COLO829 (cell line): ENCODE measurements around the gene CAMK1D.
A peak's percentile ranks its signal among the peaks of the same experiment; 100 is the strongest.
"Not testable (repeated sequence)": the region's sequence is repeated elsewhere in the genome, so short reads cannot be mapped to it uniquely, and the experiment has no call there.

Experiments
- DNase-seq: peaks from one replicate; pipeline ENCODE4 v3.0.0; 2012; ENCODE audit warnings: low spot score

Gene CAMK1D

DNA sequence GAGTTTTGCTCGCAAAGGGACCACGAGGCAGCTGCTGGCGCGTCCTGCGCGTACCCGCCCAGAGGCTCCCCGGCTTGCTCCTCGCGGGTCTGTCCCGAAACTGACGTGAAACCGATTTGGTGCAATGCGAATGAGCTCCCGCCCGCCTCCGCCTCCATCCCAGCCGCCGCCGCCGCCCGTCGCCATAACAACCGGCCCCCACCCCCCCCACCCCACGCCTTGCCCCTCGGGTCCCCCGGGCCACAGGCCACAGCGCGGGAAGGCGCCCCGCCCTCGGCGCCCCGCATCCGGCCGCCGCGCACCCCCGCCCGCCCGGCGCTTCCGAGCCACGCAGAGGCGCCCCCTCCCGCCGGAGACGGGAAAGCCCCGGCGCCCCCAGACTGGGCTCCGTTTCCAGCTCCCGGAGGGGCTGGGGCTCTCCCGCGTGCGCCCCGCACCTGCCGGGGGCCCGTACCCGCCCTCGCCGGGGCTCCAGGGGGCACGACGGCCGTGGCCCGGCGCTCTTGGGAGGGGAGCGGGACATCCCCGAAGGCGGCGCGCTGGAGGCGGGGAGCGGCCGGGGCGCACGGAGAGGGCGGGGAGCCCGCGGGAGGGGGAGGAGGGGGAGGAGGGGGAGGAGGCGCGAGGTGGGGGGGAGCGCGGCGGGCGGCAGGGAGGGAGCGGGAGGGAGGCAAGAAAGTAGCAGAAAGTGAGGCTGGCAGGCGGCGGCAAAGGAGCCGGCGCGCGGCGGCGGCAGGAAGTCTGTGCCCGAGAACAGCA, at the start of gene CAMK1D:
CAMK1D (plus strand) TSS at position 678 of the 759 bp plus-strand sequence.
- no peak for DNase-seq

GRCh38 chr10:12301036-12301435, 48.3 kb upstream of the CAMK1D start:
- DNase-seq = not testable (repeated sequence)

DNA sequence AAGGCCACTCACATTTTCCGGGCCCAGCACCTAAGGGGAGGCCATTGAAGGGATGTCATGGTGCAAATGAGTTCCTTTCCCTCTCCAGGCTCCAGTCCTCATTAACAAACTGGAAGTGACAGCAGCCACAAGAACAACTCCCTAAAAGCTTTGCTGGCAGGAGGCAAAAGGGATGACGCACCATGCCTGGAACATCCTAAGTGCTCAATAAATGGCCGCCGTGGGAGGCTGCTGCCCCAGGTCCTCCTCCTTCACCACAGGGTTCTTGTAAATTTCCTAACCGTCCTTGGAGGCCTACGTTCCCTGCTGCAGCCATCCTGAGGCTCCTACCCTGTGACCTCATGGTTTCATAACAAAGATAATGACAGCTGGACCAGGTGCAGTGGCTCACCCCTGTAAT, 41.3 kb upstream of the CAMK1D start:
- DNase-seq = no peak

DNA sequence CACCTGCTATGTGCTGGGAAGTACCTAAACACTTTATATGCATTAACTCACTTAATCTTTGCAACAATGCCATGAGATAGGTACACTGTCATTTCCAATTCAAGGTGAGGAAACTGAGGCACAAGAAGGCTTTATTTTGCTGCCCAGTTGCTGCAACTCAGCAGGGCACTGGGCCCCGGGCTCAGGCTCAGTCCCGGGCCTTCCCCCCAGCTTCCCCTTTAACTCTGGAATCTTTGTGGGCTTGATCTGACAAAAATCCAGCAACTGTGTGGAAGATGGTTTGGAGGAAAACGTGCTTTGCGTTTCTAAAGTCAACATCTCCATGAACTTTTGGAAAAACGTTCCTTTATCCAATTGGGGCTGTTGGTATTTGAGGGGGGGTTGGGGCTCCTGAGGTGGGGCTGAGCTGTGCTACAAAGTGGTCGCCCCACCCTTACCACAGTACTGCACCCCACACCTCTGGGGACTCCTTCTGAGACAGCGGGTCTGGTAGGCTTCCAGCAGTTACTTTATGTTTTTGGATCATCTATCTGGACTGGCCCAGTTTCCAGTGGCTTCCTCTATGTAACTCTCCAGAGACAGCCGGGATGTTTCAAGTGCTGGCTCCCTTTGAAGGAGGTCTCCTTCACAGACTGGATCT, 40.5 kb upstream of the CAMK1D start:
- no peak for DNase-seq

- not testable (repeated sequence) for DNase-seq
Measured at GRCh38 chr10:12309783-12310182, 39.6 kb upstream of the CAMK1D start.

GRCh38 chr10:12314836-12315235, 34.5 kb upstream of the CAMK1D start:
- no peak for DNase-seq

DNA sequence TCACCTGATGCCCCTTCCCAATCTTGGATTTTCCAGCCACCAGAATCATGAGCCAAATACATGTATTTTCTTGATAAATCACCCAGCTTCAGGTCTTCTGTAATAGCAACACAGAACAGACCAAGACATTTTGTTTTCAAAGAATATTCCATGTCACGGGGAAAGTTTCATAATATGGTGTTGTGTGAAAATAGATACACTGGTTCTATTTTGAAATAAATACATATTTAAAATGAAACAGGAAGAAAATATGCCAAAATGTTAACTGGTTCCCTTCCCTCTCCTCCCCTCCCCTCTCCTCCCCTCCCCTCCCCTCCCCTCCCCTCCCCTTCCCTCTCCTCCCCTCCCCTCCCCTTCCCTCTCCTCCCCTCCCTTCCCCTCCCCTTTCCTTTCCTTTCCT, 30.3 kb upstream of the CAMK1D start:
- DNase-seq = no peak

DNA sequence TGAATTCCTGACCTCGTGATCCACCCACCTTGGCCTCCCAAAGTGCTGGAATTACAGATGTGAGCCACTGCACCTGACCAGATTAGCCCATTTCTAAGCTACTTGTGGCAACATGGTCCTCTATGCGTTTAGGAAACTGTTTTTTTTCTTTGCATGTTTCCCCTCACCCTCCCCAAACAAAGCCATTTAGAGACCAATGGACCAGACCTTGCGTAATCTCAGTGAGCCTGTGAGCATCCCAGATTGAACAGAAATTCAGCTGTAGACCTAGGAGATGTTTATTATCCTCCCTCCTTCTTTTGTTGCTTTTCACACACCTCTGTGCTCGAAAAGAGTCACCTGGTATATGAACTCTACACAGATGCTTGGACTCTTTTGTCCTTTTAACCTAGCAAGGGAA, 28.5 kb upstream of the CAMK1D start:
- DNase-seq = no peak

DNA sequence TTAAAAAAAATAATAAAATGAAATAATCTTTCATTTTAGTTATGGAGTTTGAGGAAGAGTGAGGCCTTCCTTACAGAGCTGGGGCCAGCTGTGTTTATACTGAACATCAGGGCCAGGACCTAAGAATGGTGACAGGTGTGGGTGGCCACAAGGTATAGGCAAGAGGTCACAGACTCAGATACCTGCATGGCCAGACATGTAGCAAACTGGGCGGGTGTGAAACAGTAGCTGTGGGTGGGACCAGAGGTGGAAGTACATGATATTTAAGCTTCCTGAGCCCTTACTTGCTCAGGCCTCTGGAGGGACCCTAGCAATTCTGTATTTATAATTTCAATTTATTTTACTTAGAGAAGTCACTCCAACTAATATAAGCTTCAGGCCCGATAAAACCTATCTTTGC, 27.7 kb upstream of the CAMK1D start:
- no peak for DNase-seq

DNA sequence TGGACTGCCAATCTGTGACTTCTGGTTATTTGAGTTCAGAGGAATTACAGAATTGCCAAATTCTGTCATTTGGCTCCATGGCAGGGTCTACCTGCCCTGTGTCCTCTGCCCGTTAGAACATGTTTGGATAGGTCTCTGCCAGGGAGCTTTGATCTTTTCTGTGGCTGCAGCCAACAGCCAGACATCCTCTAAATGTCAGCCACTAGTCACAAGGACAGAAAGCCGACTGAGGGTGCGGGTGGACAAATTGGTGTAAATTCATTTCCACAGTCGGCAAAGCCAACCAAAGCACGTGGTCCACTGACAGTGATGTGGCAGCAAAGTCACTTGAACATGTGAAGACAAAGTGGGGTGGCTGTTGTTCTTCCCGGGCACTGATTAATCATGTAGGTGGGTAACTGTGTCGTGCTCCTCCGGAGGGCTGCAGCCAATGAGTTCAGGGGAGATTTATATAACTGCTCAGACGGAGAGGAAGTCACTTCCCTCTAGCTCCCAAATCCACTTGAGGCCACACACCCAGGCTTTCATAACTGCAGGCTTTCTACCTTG, 26.7 kb upstream of the CAMK1D start:
- DNase-seq = no peak

DNA sequence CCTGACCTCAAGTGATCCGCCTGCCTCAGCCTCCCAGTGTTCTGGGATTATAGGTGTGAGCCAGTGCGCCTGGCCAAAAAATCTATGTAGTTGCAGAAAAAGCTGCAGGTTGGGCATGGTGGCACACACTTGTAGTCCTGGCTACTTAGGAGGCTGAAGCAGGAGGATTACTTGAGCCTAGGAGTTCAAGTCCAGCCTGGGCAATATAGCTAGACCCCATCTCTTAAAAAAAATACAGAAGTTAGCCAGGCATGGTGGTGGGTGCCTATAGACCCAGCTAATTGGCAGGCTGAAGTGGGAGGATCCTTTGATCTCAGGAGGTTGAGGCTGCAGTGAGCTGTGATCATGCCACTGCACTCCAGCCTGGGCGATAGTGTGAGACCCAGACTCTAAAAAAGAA, 24.8 kb upstream of the CAMK1D start:
- DNase-seq = no peak

DNA sequence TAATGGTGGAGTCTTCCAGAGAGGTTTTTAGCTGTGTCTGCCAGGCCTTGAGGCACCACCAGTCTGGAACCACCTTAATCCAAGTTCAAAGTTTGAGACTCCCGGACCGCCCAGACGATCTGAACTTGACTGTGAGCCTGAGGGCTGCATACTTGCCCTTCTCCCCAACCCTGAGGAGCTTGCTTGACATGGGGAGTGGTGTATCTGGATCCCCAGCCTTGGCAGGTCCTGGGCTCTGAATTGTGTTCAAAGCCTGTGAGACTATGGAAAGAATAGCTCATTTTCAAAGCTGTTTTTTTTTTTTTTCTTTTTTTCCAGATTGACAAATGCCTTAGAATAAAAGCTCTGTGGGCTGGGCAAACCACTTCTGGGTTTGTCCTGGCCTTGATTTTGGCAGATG, 22.3 kb upstream of the CAMK1D start:
- no peak for DNase-seq

DNA sequence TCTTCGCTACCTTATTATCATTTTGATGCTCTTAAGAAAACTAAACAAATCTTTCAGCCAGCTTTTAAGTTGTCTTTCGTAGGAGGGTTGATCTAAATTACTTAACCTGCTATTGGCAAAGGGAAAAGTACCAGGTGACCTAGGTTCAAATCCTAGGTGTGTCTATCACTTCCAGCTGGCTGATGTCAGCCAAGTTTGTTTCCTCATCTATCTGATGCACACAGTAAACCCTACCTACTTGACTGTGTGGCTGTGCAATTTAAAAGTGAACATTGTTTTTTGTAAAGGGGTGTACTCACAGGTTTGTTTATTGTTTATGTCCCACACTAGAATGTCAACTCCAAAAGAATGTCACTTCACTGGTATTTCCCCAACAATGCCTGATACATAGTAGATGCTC, 21.9 kb upstream of the CAMK1D start:
- no peak for DNase-seq

DNA sequence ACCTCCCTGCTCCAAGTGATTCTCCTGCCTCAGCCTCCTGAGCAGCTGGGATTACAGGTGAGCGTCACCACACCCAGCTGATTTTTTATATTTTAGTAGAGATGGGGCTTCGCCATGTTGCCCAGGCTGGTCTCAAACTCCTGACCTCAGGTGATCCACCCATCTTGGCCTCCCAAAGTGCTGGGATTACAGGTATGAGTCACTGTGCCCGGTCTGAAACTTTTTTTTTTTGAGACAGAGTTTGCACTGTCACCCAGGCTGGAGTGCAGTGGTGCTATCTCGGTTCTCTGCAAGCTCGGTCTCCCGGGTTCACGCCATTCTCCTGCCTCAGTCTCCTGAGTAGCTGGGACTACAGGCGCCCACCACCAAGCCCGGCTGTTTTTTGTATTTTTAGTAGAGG, 21.0 kb upstream of the CAMK1D start:
- DNase-seq = not testable (repeated sequence)

GRCh38 chr10:12332572-12333379, 16.6 kb upstream of the CAMK1D start:
- no peak for DNase-seq

DNA sequence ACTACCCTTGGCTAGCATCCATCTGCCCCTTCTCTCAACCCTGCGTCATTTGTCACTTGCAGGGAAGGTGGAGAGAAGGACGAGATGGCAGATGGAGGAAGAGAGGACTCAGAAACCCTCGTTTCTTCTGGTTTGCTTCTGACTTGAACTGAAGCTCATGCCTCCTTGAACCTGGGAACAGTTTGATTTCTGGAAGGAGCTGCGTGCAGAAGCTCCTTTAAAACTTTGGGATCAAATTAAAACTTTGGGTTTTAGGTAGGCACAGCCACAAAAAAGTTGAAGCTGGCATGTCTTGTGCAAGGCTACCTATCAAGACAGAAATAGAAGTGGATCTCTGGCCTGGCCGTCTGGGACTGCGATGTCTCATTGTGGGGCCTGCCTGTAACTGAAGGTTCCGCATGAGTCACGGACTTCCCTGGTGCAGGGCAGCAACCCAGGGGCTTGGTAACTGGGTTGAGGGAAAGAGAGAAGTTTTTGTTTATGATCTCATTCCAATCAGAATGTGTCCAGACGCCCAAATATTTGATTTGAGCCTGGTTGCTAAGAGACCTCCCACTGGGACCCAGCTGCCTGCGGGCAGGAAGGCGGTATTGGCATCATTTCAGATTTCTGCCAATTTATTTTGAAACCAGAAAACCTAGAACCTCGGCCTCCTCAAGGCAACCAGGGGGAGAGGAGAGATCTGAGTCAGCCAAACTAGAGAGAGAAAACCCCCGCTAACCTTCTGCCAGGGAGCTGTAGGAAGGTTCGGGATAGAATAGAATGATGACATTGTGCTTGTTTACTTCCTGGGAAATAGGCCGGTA, 15.8 kb upstream of the CAMK1D start:
- DNase-seq = peak; percentile 92

GRCh38 chr10:12334186-12334530, 15.2 kb upstream of the CAMK1D start:
- no peak for DNase-seq

GRCh38 chr10:12335169-12335568, 14.2 kb upstream of the CAMK1D start:
- DNase-seq = not testable (repeated sequence)

GRCh38 chr10:12337453-12338372, 11.6 kb upstream of the CAMK1D start:
- no peak for DNase-seq

GRCh38 chr10:12338981-12339380, 10.4 kb upstream of the CAMK1D start:
- no peak for DNase-seq

DNA sequence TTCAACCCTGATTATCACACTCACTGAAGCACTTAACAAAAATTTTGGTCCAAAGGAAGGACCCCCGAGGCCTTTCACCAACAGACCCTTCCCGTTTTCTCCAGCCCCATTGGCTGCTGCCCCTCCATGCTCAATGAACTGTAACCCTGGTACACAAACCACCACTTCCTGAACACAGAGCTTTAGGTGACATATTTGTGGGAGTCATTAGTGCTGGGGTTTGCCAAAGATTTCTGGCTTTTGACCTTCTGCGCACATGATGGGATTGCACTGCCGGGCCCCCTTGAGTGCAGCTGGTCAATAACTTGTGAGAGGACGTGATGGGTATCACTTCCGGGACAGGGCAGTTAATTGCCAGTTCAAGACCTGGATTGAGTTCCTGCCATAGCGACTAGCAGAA, 9.0 kb upstream of the CAMK1D start:
- DNase-seq = no peak
